Measurements from ENCODE around the gene MXRA7.

DNA sequence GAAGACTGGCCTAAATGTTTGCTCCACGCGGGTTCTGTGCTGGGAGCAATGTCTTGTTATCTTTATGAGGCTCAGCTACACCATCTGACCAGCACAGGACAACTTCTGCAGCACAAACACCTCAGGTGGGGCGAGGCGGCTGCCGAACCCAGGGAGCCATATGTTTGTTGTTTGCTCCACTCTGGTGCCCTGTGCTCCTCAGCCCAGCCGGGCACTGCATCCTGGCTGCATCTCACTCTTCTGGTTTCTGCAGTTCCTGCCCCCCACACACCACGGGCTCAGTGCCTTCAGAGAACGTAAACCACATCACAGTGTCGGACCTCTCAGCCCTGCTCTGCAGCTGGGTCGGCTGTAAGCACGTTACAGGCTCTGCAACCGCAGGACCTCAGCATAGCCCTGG is 32.4 kb downstream of the MXRA7 start:
- TF ChIP-seq ZNF747 (tag by site-specific recombination; IDR thresholded peaks at IDR 0.05) (no peak), ZNF610 (tag by site-specific recombination; IDR thresholded peaks at IDR 0.05; ENCODE audit: borderline replicate concordance) (no peak)
- TF ChIP-seq, protein P1, sequence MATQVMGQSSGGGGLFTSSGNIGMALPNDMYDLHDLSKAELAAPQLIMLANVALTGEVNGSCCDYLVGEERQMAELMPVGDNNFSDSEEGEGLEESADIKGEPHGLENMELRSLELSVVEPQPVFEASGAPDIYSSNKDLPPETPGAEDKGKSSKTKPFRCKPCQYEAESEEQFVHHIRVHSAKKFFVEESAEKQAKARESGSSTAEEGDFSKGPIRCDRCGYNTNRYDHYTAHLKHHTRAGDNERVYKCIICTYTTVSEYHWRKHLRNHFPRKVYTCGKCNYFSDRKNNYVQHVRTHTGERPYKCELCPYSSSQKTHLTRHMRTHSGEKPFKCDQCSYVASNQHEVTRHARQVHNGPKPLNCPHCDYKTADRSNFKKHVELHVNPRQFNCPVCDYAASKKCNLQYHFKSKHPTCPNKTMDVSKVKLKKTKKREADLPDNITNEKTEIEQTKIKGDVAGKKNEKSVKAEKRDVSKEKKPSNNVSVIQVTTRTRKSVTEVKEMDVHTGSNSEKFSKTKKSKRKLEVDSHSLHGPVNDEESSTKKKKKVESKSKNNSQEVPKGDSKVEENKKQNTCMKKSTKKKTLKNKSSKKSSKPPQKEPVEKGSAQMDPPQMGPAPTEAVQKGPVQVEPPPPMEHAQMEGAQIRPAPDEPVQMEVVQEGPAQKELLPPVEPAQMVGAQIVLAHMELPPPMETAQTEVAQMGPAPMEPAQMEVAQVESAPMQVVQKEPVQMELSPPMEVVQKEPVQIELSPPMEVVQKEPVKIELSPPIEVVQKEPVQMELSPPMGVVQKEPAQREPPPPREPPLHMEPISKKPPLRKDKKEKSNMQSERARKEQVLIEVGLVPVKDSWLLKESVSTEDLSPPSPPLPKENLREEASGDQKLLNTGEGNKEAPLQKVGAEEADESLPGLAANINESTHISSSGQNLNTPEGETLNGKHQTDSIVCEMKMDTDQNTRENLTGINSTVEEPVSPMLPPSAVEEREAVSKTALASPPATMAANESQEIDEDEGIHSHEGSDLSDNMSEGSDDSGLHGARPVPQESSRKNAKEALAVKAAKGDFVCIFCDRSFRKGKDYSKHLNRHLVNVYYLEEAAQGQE (tag by site-specific recombination; IDR thresholded peaks at IDR 0.05), result no peak

Measured in HEK293 (cell line).